ENCODE results near the gene EP400. TPM values are rescaled to one million over a fixed set of nuclear protein-coding genes. Genes with fewer than 3 reads are reported as not detected.

EP400 gene
- total RNA-seq, 6 experiments from 2014 or later = 10.9 to 16.3 (median 13.3) TPM

DNA sequence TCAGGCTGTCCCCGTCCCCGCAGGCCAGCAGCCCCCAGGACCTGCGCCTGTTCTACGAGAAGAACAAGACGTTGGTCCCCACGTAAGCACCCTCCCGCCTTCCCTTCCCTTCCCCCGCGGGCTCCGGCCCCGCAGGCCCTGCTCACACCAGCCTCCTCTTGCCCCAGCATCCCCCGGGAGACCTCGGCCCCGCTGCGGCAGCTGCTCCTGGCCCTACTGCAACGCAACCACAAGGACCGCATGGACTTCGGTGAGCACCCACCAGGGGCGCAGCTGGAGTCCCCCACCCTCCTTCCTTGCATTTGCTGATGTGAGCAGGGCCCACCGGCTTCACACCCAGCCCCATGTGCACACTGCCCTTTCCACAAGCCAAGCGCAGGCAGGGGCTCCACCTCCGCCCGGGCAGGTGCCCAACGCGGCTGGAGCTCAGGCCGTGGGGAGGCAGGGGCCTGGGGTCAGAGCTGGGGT lies 40.0 kb upstream of the EP400 start:
- no peak for ATAC-seq
- WGBS (ENCODE audit: insufficient coverage, low coverage, low lambda C conversion rate, missing lambda C conversion rate) = 93% methylated on average over 10 of the region's 26 CpGs
- Histone ChIP-seq H3K4me1 (no peaks in the 10 kb centered on the region), H3K27me3 (no peaks in the 10 kb centered on the region), H3K4me3 (no peak overlapping the region), H3K27ac (no peak overlapping the region), H3K36me3 (peaks cover 0 to 73% (median 39%) of the 10 kb centered on the region in 4 donors), H3K9me3 (no peaks in the 10 kb centered on the region)
- intact Hi-C loops (cut with DNase I) = no loop called here
- TF ChIP-seq, protein P1, sequence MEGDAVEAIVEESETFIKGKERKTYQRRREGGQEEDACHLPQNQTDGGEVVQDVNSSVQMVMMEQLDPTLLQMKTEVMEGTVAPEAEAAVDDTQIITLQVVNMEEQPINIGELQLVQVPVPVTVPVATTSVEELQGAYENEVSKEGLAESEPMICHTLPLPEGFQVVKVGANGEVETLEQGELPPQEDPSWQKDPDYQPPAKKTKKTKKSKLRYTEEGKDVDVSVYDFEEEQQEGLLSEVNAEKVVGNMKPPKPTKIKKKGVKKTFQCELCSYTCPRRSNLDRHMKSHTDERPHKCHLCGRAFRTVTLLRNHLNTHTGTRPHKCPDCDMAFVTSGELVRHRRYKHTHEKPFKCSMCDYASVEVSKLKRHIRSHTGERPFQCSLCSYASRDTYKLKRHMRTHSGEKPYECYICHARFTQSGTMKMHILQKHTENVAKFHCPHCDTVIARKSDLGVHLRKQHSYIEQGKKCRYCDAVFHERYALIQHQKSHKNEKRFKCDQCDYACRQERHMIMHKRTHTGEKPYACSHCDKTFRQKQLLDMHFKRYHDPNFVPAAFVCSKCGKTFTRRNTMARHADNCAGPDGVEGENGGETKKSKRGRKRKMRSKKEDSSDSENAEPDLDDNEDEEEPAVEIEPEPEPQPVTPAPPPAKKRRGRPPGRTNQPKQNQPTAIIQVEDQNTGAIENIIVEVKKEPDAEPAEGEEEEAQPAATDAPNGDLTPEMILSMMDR (IDR thresholded peaks at IDR 0.05) = no peak
- no peak for TF ChIP-seq POLR2A (IDR thresholded peaks at IDR 0.05)
- DNase-seq = peak in 2 of 3 donors; percentile 43 to 50

DNA sequence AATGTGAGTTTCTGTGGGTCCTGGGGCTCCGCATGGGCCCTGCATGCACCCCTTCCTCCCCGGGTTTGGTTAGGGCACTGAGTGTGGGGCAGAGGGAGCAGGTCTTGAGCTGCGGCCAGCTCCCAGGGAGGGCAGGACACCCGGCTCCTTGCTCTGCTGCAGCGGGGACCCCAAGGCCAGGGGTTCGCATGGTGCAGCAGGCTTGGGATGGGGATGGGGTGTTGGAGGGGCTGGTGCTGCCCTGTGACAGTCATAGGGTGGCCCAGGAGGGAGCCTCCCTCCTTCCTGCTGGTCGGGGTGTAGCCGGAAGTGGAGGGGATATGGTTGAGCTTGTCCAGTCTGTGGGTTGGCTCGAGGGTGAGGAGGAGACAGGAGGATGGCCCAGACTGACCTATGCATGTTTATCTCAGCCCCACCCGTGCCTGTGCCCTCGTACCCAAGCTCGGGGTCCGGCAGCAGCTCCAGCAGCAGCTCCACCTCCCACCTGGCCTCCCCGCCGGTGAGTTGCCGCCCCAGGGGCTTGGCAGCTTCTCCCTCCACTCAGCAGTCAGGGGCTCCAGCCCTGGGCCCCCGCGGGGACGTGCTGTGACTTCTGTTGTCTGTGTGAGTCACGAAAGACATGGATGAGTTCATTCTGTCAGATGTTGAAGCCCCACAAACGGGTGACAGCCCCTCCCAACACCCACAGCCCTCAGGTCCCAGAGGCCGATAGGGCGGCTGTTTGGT lies 39.3 kb upstream of the EP400 start:
- TF ChIP-seq POLR2A (IDR thresholded peaks at IDR 0.05) = no peak
- TF ChIP-seq, protein P1 (IDR thresholded peaks at IDR 0.05) = no peak
- Histone ChIP-seq H3K27ac (no peak overlapping the region), H3K9me3 (no peaks in the 10 kb centered on the region), H3K36me3 (peaks cover 0 to 79% (median 41%) of the 10 kb centered on the region in 4 donors), H3K4me3 (no peak overlapping the region), H3K27me3 (no peaks in the 10 kb centered on the region), H3K4me1 (no peaks in the 10 kb centered on the region)
- DNase-seq = no peak
- ATAC-seq = no peak
- WGBS (ENCODE audit: insufficient coverage, low coverage, low lambda C conversion rate, missing lambda C conversion rate) = 79% methylated on average over 2 of the region's 23 CpGs
- intact Hi-C loops (cut with DNase I) = no loop called here

GRCh38 chr12:131911028-131911650 lies 38.6 kb upstream of the EP400 start:
- ATAC-seq = no peak
- intact Hi-C loops (cut with DNase I) = no loop called here

DNA sequence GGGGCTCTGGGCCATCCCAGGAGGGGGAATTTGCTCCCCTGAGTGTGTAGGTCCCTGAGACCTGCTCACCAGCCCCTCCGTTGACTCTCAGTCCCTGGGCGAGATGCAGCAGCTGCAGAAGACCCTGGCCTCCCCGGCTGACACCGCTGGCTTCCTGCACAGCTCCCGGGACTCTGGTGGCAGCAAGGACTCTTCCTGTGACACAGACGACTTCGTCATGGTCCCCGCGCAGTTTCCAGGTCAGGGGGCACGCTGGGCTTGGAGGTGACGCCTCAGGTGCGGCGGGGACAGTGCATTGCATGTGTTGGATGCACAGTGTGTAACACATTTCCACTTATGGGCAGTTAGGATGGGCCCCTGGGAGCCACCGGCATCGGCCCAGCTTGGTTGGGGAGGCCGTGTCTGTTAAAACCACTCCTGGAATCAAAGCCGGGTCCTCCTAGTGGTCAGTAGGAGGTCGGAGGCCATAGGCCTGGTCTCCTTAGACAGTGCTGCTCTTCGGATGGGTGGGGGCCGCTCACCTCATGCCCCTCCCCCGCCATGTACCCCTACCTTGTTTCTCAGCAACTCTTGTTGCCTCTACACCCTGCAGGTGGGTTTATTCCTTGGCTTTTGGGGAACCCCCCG lies 37.8 kb upstream of the EP400 start:
- no peak overlapping the region for H3K27ac ChIP-seq
- peaks cover 0 to 92% (median 47%) of the 10 kb centered on the region in 4 donors for H3K36me3 ChIP-seq
- ATAC-seq = no peak
- 80% methylated on average over 1 of the region's 22 CpGs for WGBS (ENCODE audit: insufficient coverage, low coverage, low lambda C conversion rate, missing lambda C conversion rate)
- no peaks in the 10 kb centered on the region for H3K4me1 ChIP-seq
- H3K27me3 ChIP-seq = no peaks in the 10 kb centered on the region
- TF ChIP-seq, protein P1 (IDR thresholded peaks at IDR 0.05) = no peak
- TF ChIP-seq POLR2A (IDR thresholded peaks at IDR 0.05) = no peak
- intact Hi-C loops (cut with DNase I) = no loop called here
- no peaks in the 10 kb centered on the region for H3K9me3 ChIP-seq
- H3K4me3 ChIP-seq = no peak overlapping the region
- DNase-seq = peak in 1 of 3 donors; percentile 46

More at GRCh38 chr12:131911028-131911650, 38.6 kb upstream of the EP400 start:
- no peak for TF ChIP-seq POLR2A (IDR thresholded peaks at IDR 0.05)
- TF ChIP-seq, protein P1 (IDR thresholded peaks at IDR 0.05) = no peak
- no peaks in the 10 kb centered on the region for H3K4me1 ChIP-seq
- H3K9me3 ChIP-seq = no peaks in the 10 kb centered on the region
- H3K27me3 ChIP-seq = no peaks in the 10 kb centered on the region
- H3K27ac ChIP-seq = no peak overlapping the region
- no peak for DNase-seq
- H3K36me3 ChIP-seq = peaks cover 0 to 86% (median 45%) of the 10 kb centered on the region in 4 donors
- H3K4me3 ChIP-seq = no peak overlapping the region
- 100% methylated on average over 3 of the region's 17 CpGs for WGBS (ENCODE audit: insufficient coverage, low coverage, low lambda C conversion rate, missing lambda C conversion rate)
